Measurements from ENCODE around the gene TTC21B.

The TTC21B gene

GRCh38 chr2:165920748-165921147 is 32.8 kb downstream of the TTC21B start:
- DNase-seq = no peak

GRCh38 chr2:165913636-165914035 is 39.9 kb downstream of the TTC21B start:
- no peak for DNase-seq

GRCh38 chr2:165911981-165912380 is 41.6 kb downstream of the TTC21B start:
- DNase-seq = no peak

- DNase-seq = no peak
Observed at GRCh38 chr2:165911231-165911630, 42.3 kb downstream of the TTC21B start.

- no peak for DNase-seq
Observed at GRCh38 chr2:165909466-165909865, 44.1 kb downstream of the TTC21B start.

GRCh38 chr2:165905854-165906253 is 47.7 kb downstream of the TTC21B start:
- no peak for DNase-seq

GRCh38 chr2:165905269-165905668 is 48.3 kb downstream of the TTC21B start:
- DNase-seq = no peak

- DNase-seq = no peak
Observed at GRCh38 chr2:165904432-165904831, 49.1 kb downstream of the TTC21B start.

GRCh38 chr2:165903406-165903805 is 50.2 kb downstream of the TTC21B start:
- DNase-seq = no peak

GRCh38 chr2:165902934-165903333 is 50.6 kb downstream of the TTC21B start:
- DNase-seq = no peak

GRCh38 chr2:165901620-165902298 is 51.8 kb downstream of the TTC21B start:
- DNase-seq = no peak

- no peak for DNase-seq
Observed at GRCh38 chr2:165899311-165899710, 54.3 kb downstream of the TTC21B start.

- no peak for DNase-seq
Observed at GRCh38 chr2:165898381-165898780, 55.2 kb downstream of the TTC21B start.

GRCh38 chr2:165897726-165898125 is 55.9 kb downstream of the TTC21B start:
- no peak for DNase-seq

- DNase-seq = no peak
Observed at GRCh38 chr2:165897074-165897473, 56.5 kb downstream of the TTC21B start.

GRCh38 chr2:165895974-165896373 is 57.6 kb downstream of the TTC21B start:
- DNase-seq = no peak

GRCh38 chr2:165893556-165893955 is 60.0 kb downstream of the TTC21B start:
- no peak for DNase-seq

GRCh38 chr2:165892526-165892925 is 61.0 kb downstream of the TTC21B start:
- DNase-seq = no peak

- DNase-seq = no peak
Observed at GRCh38 chr2:165891943-165892342, 61.6 kb downstream of the TTC21B start.

GRCh38 chr2:165891345-165891744 is 62.2 kb downstream of the TTC21B start:
- no peak for DNase-seq

- DNase-seq = no peak
Observed at GRCh38 chr2:165889798-165890197, 63.8 kb downstream of the TTC21B start.

GRCh38 chr2:165889158-165889557 is 64.4 kb downstream of the TTC21B start:
- DNase-seq = no peak

- DNase-seq = no peak
Observed at GRCh38 chr2:165888171-165888570, 65.4 kb downstream of the TTC21B start.

- no peak for DNase-seq
Observed at GRCh38 chr2:165886487-165887146, 67.0 kb downstream of the TTC21B start.

Data from activated T-cell treated with anti-CD3 and anti-CD28 coated beads, Interleukin-2, amount 50 U/mL, for 1 hour (primary cell).